ENCODE measurements around the gene LPCAT1.
A peak's percentile ranks its signal among the peaks of the same experiment; 100 is the strongest.
"Not testable (repeated sequence)": the region's sequence is repeated elsewhere in the genome, so short reads cannot be mapped to it uniquely, and the experiment has no call there.

The LPCAT1 gene

DNA sequence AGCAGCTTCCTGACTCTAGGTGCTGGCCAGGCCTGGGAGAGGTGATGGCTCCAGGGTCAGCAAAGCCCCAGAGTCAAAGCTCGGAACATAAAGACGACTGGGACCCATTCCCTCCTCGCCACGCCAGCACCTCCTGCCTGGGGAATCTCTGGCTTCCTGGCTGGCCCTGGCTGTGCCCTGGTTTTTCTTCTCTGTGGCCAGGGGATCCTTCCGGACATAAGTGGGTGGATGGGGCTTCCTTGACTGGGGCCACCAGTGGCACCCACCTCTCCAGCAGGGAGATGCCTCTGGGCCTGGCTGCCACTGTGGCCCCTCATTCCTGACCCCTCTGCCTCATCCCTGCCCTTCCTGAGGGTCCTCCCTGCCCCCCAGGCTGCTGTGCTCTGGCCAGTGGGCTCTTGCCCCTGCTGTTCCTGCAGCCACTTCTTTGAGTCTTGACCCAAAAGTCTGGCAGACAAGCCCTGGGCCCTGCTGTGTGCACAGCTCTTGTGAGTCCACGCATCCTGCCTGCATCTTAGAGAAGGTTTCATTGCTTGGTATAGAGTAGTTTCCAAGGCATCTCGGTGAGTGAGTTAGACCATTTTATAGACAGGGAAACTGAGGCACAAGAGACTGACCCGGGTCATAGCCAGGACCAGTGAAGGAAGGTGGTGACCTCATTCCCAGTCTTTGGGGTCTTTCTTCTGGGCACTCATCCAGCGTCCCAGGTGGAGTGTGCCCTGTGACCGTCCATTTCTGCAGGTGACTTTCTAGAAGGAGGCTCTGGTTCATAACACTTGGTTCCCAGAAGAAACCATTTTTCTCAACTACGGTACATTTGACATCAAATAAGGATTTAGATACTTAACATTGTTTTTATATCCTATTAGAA is 17.3 kb upstream of the LPCAT1 start:
- DNase-seq (ENCODE audit: low read depth) = no peak

DNA sequence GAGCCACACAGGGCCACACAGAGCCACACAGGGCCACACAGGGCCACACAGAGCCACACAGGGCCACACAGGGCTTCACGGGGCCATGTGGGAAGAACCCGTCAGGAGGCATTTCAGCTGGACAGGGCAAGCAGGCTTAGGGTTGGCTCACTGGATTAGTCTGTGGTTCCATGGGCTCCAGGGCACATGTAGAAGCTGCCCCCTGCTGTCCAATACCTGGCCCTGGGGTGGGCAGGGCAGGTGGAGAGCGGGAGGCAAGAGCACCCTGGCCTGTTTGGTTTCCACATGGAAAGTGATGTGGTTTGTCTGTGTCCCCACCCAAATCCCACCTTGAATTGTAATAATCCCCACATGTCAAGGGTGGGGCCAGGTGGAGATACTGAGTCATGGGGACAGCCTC is 16.4 kb upstream of the LPCAT1 start:
- DNase-seq (ENCODE audit: low read depth) = no peak

DNA sequence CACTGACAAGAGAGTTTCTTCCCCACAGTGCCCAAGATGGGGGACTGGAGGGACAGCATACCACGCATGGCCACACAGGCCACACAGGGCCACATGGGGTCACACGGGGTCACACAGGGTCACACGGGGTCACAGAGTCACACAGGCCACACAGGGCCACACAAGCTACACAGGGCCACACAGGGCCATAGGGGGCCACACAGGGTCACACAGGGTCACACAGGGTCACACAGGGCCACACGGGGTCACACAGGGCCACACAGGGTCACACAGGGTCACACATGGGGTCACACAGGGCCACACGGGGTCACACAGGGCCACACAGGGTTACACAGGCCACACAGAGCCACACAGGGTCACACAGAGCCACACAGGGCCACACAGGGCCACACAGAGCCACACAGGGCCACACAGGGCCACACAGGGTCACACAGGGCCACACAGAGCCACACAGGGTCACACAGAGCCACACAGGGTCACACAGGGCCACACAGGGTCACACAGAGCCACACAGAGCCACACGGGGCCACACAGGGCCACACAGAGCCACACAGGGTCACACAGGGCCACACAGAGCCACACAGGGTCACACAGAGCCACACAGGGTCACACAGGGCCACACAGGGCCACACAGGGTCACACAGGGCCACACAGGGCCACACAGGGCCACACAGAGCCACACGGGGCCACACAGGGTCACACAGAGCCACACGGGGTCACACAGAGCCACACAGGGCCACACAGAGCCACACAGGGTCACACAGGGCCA is 15.8 kb upstream of the LPCAT1 start:
- not testable (repeated sequence) for DNase-seq (ENCODE audit: low read depth)

DNA sequence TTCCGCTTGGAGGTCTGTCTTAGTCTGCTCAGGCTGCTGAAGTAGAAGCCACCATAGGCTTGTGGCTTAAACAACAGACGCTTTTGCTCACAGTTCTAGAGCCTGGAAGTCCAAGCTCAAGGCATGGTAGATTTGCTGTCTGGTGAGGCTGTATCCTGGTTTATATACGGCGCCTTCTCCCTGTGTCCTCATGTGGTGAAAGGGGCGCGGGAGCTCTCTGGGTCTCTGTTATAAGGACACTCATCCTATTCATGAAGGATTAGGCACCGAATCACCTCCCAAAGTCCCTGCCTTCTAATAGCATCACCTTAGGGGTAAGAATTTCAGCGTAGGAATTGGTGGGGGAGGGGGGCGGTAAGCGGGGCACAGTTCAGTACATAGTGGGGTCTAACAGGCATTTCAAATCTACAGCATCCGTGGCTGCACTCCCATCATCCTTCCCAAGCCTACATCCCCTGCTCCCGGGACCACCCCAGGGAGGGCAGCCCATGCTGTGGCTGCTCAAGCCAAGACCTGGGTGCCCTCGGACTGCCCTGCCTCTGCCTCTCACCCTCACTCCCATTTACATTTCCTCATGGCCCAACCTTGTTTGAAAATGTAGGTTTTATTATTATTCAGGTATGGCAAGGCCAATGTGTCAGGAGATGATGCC is 15.1 kb upstream of the LPCAT1 start:
- DNase-seq (ENCODE audit: low read depth) = no peak

DNA sequence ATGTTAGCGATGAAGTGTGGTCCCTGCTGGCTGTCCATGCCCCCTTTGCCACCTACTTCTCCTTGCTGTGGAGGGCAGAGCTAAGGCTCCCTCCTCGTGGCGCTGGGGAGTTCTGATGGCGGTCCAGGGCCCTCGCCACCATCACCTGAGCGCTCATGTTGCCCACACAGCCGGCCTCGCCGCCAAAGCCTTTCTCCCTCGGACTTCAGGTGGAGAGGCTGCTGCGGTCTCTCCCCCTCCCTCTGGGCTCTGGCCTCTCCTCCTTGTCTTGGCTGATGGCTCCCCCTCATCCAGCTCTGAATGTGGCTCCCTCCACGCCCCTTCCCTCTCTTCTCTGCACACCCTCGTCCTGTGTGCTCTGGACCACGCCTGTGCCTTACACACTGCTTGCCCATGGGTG is 14.5 kb upstream of the LPCAT1 start:
- no peak for DNase-seq (ENCODE audit: low read depth)

DNA sequence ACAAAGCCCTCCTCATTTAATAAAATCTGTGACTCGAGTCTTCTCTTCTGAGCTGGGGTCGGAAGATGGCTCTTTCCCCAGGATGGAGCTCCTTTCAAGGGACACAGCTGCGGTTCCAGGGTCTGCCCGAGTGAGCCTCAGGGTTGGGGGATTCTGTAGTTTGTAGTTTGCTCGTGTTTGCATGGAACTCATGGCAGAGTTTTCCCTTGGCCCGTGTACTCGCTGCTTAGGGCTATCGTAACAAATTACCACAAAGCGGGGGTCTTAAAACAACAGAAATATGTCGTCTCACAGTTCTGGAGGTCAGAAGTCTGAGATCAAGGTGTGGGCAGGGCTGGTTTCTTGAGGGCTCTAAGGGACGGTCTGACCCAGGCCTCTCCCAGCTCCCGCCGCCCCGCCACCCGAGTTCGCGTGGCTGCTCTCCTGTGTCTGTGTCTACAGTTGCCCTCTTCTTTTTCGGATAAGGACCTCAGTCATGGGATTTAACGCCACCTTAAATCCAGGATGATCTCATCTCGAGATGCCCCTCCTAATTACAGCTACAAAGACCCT is 13.9 kb upstream of the LPCAT1 start:
- no peak for DNase-seq (ENCODE audit: low read depth)

DNA sequence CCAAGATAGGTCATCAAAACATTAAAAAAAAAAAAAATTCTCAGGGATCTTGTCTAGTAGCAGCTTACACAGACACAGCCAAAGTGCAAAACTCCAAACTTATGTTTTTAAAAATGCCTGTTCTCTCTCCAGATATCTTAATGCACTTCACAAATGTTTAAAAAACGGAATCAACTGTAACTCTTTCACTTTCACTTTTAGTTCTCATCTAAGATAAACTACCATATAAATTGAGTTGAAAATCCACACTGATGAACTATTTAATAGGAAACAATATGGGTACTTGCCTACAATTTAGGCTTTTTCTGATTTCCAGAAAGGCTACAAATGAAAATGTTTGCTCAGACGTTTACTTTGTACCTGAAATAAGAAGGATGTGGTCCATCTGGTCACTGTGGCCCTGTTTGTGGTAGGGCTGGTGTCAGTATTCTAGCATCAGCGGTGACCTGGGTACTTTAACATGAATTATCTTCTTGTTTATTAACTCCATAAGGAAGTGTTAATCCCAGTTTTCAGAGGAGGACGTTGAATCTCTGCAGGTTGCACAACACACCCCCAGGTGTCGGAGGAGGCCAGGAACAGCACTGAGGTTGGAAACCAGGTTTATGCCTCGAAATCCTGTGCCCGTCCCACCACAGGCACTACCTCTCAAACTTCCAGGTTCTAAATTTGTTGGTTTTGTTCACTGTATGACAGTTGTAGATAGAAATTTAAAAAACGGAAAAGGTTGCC is 13.3 kb upstream of the LPCAT1 start:
- DNase-seq (ENCODE audit: low read depth) = no peak

DNA sequence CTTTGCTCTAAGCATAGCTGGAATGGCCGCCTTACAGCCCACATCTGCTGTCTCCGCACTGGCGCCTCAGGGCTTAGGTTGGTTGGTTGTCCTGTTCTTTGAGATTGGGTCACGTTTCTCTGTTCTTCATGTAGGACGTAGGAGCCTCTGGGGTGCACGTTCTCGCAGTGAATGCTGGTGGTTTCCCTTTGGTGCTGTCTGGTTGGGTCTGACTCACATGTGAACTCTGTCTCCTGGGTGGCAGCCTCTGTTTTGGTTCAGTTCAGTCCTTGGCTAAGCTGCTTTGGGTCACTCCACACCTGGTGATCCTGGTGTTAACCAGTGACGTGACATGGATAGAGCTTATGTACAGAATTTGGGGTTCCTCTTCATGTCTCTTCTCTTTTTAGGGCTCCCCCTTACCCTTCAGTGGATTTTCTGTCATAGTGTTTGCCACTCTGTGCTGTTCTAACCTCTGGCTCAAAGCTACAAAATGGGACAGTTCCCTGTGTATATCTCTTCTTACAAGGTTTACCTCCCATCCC is 12.6 kb upstream of the LPCAT1 start:
- DNase-seq (ENCODE audit: low read depth) = peak; percentile 59

DNA sequence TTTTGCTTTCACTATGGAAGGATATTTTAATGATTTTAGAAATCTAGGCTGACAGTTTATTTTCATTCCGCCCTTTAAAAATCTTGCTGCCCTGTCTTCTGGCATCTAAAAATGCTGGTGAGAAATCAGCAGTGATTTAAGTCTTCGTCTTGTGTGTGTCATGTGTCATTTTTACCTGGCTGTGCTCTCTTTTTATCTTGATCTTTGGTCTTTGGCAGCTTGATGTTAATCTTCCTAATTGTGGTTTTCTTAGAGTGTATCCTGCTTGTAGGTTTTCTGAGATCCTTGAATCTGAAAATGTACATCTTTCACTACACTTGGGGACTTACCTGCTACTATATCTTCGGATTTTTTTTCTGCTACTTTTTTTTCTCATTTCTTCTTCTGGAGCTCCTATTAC is 11.9 kb upstream of the LPCAT1 start:
- no peak for DNase-seq (ENCODE audit: low read depth)

DNA sequence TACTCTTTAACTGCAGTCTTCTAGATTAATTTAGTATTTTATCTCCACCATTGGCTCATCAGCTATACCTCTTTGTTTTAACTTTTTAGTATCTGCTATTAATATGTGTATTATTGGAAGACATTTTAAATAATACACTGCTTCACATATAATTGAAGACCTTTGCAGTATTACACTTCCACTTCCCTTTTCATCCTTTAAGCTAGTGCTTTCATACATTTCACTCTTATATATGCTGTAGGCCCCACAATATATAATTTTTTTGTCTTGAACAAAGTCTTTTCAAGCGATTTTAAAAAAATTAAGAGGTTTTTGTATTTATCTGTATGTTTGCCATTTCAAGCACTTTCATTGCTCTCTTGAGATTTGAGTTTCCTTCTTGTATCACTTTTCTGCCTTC is 8.6 kb upstream of the LPCAT1 start:
- DNase-seq (ENCODE audit: low read depth) = no peak

DNA sequence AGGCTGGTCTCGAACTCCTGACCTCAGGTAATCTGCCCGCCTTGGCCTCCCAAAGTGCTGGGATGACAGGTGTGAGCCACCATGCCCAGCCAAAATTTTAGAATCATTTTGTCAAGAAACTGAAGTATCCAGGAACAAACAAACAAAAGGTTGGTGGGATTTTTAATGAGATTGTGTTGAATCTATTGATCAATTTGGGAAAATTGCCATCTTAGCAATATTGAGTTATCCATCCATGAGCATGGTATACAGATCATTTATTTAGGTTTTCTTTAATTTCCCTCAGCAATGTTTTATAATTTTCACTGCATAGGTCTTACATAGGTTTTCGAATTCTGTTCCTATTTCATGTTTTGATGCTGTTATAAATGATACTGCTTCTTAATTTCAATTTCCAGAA is 5.7 kb upstream of the LPCAT1 start:
- no peak for DNase-seq (ENCODE audit: low read depth)

DNA sequence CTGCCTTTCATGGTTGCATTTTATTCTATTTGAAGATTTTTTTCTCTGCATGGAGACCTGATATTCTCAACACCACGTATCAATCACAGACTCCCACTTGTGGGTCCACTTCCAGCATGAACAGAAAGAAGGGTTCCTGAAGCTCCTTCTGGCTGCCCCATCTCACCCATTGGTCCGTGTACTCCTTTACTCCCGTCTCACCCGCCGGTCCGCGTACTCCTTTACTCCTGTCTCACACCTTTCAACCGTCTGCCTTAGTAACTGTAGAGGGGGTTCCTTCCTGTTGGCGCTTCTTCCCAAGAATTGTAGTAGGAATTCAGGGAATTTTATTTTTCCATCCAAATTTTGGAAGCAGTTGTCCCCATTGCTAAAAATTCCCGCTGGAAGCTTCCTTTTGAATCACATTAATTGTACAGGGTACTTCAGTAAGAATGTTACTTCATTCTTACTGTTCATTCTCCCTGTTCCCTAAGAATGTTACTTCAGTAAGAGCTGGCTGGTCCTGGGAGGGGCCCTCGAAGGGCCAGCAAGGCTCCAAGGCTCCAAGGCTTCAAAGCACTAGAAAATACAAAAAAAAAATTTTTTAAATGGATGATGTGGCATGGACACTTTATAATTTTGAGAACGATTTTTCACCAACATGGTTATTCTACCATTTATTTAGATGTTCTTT is 3.9 kb upstream of the LPCAT1 start:
- DNase-seq (ENCODE audit: low read depth) = no peak

DNA sequence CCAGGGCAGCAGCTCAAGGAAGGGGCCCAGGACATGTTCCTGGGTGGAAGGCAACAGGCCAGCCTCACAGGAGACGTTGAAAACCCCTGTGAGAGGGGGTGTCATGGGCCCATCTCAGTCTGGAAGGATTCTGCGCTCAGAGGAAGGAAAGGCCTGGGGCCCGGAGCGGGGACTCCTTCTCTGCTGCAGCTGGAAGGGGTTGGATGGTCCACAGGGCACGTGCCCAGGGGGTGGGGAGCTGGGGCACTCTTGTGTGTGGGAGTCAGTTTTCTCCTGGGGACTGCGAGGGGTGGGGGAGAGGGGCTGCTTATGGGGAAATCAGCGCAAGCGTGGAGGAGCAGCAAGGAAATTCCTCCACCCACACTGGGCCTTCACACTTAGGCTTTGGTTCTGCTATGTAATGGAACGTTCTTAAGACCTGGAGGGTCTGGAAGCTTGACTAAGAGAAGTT is 2.9 kb upstream of the LPCAT1 start:
- no peak for DNase-seq (ENCODE audit: low read depth)

DNA sequence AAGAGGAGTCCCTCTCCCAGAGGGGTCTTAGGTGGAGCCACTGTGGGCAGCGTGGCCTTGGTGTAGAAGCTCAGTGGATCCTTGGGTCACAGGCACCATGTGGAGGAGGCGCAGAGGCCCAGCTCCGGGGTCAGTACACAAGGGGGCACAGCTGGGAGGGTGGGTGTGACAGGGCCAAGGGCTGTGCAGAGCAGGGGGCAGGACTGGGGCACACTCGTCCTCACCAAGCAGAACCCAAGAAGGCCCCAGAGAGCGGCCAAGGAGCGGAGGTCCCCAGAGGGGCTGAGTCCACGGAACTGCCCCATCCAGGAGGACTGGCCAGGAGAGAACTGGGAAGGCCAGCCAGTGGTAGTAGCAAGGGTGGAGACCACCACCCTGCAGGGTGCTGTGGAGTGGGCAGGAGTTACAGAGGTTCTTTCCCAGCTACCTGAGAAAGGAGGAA is 2.5 kb upstream of the LPCAT1 start:
- no peak for DNase-seq (ENCODE audit: low read depth)

DNA sequence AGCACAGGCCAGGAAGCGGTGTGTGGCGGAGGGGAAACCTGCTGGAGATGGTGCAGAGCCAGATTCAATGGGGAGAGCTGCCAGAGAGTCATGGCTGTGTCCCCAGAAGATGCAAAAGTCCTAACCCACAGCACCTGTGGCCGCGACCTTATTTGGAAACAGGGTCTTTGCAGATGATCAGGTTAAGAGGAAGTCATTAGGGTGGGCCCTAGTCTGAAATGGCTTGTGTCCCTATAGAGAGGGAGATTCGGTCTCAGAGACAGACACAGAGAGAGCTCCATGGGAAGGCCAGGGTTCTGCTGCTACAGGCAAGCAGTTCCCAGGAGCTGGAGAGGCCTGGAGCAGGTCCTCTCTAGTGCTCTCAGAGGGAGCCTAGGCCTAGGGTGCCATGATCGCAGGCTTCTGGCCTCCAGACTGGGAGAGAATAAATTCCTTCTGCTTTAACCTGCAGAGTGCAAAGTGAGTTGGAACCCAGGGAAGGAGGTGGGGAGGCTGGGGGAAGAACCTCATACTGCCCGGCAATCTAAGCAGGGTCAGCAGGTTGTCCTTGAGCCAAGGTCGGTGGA is 1.9 kb upstream of the LPCAT1 start:
- no peak for DNase-seq (ENCODE audit: low read depth)

DNA sequence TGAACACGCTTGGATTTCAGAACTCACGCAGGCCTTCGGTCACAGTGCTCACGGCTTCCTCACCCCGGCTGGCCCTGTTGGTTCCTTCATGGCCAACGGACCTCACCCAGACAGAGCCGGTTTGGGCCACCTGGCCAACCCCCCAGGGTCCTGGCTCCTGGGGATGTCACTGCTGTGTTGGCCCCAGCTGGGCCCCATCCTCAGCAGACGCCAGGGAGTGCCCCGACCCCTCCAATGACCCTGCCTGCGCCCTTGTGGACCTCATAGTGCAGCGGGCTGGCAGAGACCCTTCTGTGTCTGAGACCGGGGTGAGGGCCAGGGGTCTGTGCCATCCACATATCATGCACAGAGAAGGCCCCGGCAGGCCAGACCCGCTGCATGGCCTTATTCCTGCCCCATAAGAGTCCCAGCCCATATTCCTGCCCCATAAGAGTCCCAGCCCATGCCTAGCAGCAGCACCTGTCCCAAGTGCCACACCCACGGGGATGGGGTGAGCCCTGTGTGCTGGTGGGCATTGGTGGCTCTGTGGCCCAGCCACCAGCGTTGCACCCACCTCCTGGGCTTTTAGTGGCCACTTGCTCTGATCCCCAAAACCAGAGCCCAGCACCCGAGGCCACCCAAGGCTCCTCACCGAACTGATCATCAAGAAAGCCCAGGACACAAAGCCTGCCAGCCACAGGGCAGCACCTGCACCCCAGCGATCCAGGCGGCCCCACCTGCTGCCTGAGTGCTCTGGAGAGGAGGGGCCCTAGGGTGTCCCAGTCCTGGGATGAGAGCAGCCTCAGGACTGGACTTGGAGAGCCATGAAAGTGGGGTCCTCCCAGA is 1.3 kb upstream of the LPCAT1 start:
- DNase-seq (ENCODE audit: low read depth) = no peak

DNA sequence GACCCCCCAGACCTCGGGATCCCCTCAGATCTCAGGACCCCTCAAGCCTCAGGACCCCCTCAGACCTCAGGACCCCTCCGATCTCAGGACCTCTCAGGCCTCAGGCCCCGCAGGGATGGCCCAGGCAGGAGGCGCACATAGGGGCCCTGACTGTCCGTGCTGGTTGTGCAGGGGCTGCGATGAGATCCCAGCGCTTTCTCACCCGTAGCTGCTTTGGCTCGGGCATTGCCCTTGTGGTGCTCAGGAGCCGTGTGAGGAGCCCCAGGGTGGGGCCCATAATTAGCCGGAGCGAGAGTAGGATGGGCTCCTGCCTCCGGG is 680 bp upstream of the LPCAT1 start:
- DNase-seq (ENCODE audit: low read depth) = no peak

DNA sequence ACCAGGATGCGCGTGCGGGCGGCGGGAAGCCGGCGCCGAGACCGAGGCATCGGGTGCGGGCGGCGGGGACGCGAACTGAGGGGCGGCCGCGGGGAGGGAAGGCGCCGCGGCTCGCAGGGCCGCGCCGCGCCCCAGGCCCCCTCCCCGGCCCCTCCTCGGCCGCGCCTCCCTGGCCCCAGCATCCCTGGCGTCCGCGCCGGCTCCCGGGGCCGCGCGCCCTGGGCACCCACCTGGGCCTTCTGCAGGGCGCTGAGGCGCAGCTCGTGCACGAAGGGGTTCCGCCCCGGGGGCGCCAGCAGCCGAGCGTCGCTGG is 324 bp downstream of the LPCAT1 start:
- DNase-seq (ENCODE audit: low read depth) = no peak

DNA sequence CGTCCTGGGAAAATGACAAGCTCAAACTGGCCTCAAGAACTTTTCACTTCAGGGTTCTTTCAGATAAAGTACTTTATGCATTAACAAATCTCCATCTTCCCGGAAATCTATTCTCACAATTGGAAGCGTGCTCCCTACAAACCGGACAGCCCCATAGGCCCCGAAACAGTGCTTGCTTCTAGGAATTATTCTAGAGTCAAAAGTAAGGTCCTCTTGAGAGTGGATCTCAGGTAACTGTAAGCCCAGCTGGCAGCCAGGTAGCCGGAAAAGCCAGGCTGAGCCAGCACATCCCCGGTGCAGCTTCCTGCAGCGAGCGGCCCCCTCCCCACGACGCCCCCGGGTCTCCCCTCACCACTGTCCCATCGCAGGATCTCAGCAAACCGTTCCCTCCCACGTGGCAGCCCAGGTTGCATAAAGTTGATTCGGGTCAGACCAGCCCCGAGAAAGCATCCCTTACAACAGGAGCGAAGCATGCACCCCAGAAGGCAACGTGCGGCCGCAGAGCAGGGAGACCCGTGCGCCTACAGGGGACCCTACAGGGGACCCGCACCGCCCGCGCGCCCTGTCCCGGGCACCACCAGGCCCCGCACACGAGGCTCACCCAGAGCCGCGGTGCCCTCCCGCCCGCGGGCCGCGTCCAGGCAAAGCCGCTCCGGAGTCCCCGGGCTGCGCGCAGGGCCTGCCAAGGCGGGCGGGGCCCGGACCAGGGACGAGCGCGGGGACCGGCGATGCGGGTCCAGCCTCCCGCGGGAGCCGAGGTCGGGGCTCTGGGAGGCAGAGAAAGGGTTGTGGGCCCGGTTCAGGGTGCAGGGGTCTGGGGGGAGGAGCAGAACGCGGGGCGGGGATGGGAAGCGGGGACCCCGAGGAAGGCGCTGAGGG is 920 bp downstream of the LPCAT1 start:
- DNase-seq (ENCODE audit: low read depth) = peak; percentile 24

Measured in activated T-cell treated with anti-CD3 and anti-CD28 coated beads for 48 hours (primary cell).